ENCODE results near the gene UBB. TPM values are rescaled to one million over a fixed set of nuclear protein-coding genes. Genes with fewer than 3 reads are reported as not detected.
"Not testable (repeated sequence)": the region's sequence is repeated elsewhere in the genome, so short reads cannot be mapped to it uniquely, and the experiment has no call there.

The UBB gene
- polyA plus RNA-seq, 6 donors from 2014 or later: 2,209 to 2,817 (median 2,696) TPM

DNA sequence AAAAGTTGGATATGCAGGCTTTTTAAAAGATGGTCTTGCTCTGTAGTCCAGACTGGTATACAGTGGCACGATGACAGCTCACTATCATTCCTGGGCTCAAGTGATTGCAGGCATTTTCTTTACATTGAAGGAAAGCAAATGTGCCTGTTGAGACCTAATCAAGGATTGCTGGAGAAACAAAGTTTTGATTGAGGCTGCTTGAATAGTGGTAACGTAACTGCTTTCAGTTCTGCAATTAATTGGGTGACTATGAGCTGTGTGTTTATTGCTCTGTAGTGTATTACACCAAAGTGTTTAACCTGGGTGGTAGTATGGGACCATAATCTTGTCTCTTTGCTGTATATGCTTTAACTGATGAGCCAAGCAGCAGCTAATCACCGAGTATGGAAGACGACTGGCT is 2.3 kb downstream of the UBB start:
- Mint-ChIP-seq H3K9me3 (peaks cover 0 to 3% (median 0%) of the 10 kb centered on the region in 7 donors), H3K27me3 (no peaks in the 10 kb centered on the region), H3K4me3 (peak overlapping the region in 6 of 8 donors; percentile 58 to 97 (median 72)), H3K4me1 (peaks cover 39 to 51% (median 49%) of the 10 kb centered on the region in 3 donors), H3K36me3 (peaks cover 7 to 21% of the 10 kb centered on the region in 2 donors), H3K27ac (peak overlapping the region in 3 of 6 donors; percentile 63 to 82 (median 80))
- DNase-seq (no peak), ATAC-seq (ENCODE audit: low read depth in 2 of 2) (no peak)

GRCh38 chr17:16383772-16384287 is 2.9 kb downstream of the UBB start:
- peaks cover 39 to 51% (median 49%) of the 10 kb centered on the region in 3 donors for H3K4me1 Mint-ChIP-seq
- peak overlapping the region in 5 of 6 donors; percentile 27 to 80 (median 49) for H3K27ac Mint-ChIP-seq
- no peaks in the 10 kb centered on the region for H3K27me3 Mint-ChIP-seq
- peaks cover 7 to 21% of the 10 kb centered on the region in 2 donors for H3K36me3 Mint-ChIP-seq
- ATAC-seq (ENCODE audit: low read depth in 2 of 2) (no peak), DNase-seq (no peak)
- H3K9me3 Mint-ChIP-seq: peaks cover 0 to 3% (median 0%) of the 10 kb centered on the region in 7 donors
- H3K4me3 Mint-ChIP-seq: peak overlapping the region in 7 of 8 donors; percentile 57 to 97 (median 67)

DNA sequence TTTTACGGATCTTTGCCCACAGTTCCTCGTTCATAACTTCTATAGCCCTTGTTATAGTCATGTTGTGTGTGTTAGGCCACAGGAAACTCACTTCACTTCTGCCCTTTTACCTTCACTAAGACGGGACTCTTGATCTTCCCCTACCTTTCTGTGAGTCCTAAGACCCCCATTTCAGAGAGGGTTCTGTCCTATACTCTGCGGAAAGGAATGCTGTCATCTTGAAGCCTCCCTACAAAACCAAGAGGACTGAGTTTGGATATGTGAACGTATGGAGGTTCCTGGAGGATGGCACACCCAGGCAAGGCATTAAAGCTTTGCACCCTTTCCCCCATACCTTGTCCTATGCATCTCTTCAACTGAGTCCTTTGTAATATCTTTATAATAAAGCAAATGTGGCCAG is 3.7 kb downstream of the UBB start:
- H3K27ac Mint-ChIP-seq: peak overlapping the region in 4 of 6 donors; percentile 58 to 83 (median 68)
- peak overlapping the region in 5 of 8 donors; percentile 13 to 71 (median 57) for H3K4me3 Mint-ChIP-seq
- no peak for DNase-seq
- peaks cover 7 to 21% of the 10 kb centered on the region in 2 donors for H3K36me3 Mint-ChIP-seq
- H3K9me3 Mint-ChIP-seq: peaks cover 0 to 3% (median 0%) of the 10 kb centered on the region in 7 donors
- ATAC-seq (ENCODE audit: low read depth in 2 of 2): no peak
- no peaks in the 10 kb centered on the region for H3K27me3 Mint-ChIP-seq
- H3K4me1 Mint-ChIP-seq: peaks cover 39 to 51% (median 49%) of the 10 kb centered on the region in 3 donors

- H3K9me3 Mint-ChIP-seq; ATAC-seq (ENCODE audit: low read depth in 2 of 2); DNase-seq; H3K27me3 Mint-ChIP-seq: not testable (repeated sequence)
- peaks cover 30 to 47% (median 41%) of the 10 kb centered on the region in 3 donors for H3K4me1 Mint-ChIP-seq
- peak overlapping the region; percentile 86 to 95 (median 90) for H3K4me3 Mint-ChIP-seq
- peak overlapping the region in 2 of 6 donors; percentile 54 to 93 for H3K27ac Mint-ChIP-seq
- H3K36me3 Mint-ChIP-seq: peaks cover 7 to 14% of the 10 kb centered on the region in 2 donors
These were observed 5.2 kb downstream of the UBB start for GRCh38 chr17:16386126-16386507.

DNA sequence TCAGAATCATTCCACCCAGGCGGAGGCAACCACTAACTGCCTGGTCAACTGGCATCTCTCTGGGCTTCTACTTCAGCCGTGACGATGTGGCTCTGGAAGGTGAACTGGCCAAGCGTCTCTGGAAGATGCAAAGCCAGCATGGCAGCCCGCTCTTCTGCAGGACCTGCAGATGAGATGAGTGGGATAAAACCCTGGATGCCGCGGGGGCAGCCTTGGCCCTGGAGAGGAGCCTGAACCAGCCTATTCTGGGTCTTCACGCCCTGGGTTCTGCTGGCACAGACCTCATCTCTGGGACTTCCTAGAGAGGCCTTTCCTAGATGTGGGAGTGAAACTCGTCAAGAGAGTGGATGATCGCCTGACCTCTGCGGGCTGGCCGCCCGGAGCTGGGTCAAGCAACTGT is 10.6 kb downstream of the UBB start:
- Mint-ChIP-seq H3K9me3 (no peaks in the 10 kb centered on the region), H3K4me3 (no peak overlapping the region), H3K27me3 (no peaks in the 10 kb centered on the region), H3K36me3 (no peaks in the 10 kb centered on the region), H3K27ac (no peak overlapping the region), H3K4me1 (peaks cover 6 to 7% (median 7%) of the 10 kb centered on the region in 3 donors)
- DNase-seq (no peak), ATAC-seq (ENCODE audit: low read depth in 2 of 2) (no peak)

DNA sequence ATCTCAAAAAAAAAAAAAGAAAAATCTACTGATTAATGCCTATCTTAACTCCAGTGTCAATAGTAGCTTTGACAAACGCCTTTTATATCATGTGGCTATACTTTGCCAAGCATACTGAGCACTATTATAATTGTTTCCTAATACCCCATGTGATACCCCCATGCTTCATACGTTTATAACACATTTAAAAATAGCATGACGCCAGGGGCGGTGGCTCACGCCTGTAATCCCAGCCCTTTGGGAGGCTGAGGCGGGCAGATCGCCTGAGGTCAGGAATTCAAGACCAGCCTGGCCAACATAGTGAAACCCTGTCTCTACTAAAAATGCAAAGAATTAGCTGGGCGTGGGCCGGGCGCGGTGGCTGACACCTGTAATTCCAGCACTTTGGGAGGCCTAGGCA is 11.6 kb downstream of the UBB start:
- H3K27ac Mint-ChIP-seq; H3K4me1 Mint-ChIP-seq; ATAC-seq (ENCODE audit: low read depth in 2 of 2); DNase-seq; H3K9me3 Mint-ChIP-seq; H3K27me3 Mint-ChIP-seq; H3K4me3 Mint-ChIP-seq; H3K36me3 Mint-ChIP-seq: not testable (repeated sequence)

- not testable (repeated sequence) for H3K9me3 Mint-ChIP-seq; H3K36me3 Mint-ChIP-seq; DNase-seq; ATAC-seq (ENCODE audit: low read depth in 2 of 2); H3K27ac Mint-ChIP-seq; H3K4me3 Mint-ChIP-seq; H3K4me1 Mint-ChIP-seq
- peaks cover 6 to 13% (median 8%) of the 10 kb centered on the region in 3 donors for H3K27me3 Mint-ChIP-seq
These were observed 15.0 kb downstream of the UBB start for GRCh38 chr17:16395887-16396286.

GRCh38 chr17:16396693-16397092 is 15.8 kb downstream of the UBB start:
- not testable (repeated sequence) for H3K4me3 Mint-ChIP-seq; ATAC-seq (ENCODE audit: low read depth in 2 of 2); H3K4me1 Mint-ChIP-seq; H3K36me3 Mint-ChIP-seq; H3K9me3 Mint-ChIP-seq; DNase-seq
- Mint-ChIP-seq H3K27ac (peak overlapping the region in 3 of 6 donors; percentile 24 to 85 (median 83)), H3K27me3 (peaks cover 6 to 14% (median 8%) of the 10 kb centered on the region in 3 donors)

GRCh38 chr17:16398270-16399267 is 17.7 kb downstream of the UBB start:
- H3K36me3 Mint-ChIP-seq: no peaks in the 10 kb centered on the region
- peak overlapping the region in 2 of 6 donors; percentile 32 to 54 for H3K27ac Mint-ChIP-seq
- H3K27me3 Mint-ChIP-seq: peaks cover 6 to 19% (median 11%) of the 10 kb centered on the region in 3 donors
- H3K9me3 Mint-ChIP-seq: no peaks in the 10 kb centered on the region
- peaks cover 5 to 9% (median 6%) of the 10 kb centered on the region in 3 donors for H3K4me1 Mint-ChIP-seq
- DNase-seq (no peak), ATAC-seq (ENCODE audit: low read depth in 2 of 2) (peak; percentile 60 to 78)
- peak overlapping the region in 2 of 8 donors; percentile 6 to 32 for H3K4me3 Mint-ChIP-seq

GRCh38 chr17:16403847-16404246 is 23.0 kb downstream of the UBB start:
- H3K27me3 Mint-ChIP-seq: peaks cover 11 to 47% (median 25%) of the 10 kb centered on the region in 3 donors

GRCh38 chr17:16406742-16407674 is 26.1 kb downstream of the UBB start:
- Mint-ChIP-seq H3K27me3 (peaks cover 9 to 40% (median 24%) of the 10 kb centered on the region in 3 donors), H3K9me3 (no peaks in the 10 kb centered on the region)
- DNase-seq: no peak

More at GRCh38 chr17:16403847-16404246, 23.0 kb downstream of the UBB start:
- peaks cover 9 to 15% (median 15%) of the 10 kb centered on the region in 3 donors for H3K4me1 Mint-ChIP-seq
- DNase-seq; H3K27ac Mint-ChIP-seq; ATAC-seq (ENCODE audit: low read depth in 2 of 2); H3K36me3 Mint-ChIP-seq; H3K4me3 Mint-ChIP-seq; H3K9me3 Mint-ChIP-seq: not testable (repeated sequence)

DNA sequence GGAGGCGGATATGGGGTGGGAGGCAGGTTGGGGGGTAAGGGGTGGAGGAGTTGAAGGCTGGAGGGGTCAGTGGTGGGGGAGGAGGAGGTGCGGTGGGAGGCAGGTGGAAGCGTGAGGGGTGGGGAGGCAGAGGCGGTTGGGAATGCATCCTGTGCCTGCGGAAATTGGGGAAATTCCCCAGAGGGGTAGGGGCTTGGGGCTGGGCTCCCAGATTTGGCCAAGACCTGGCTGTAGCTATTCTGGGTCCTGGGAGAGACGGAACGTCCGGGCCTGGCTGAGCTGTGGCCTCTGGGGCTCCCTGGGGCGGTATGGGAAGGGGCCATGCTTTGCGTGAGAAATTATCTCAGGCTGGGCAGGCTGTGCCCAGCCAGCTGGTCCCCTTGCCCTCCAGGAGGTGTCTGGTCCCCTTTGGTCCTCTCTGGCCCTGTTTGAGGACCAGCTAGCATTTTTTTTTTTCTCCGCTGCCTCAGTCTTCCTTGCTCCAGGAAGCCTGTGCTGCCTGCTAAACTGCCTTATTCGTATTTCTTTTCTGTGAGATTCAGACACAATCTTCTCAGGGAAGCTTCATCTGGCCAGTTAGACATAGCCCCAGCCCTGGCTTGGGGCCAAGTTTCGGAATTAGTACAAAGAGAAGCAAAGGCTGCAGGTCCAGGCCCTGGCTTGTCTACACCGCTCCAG is 27.2 kb downstream of the UBB start:
- no peaks in the 10 kb centered on the region for H3K36me3 Mint-ChIP-seq
- ATAC-seq (ENCODE audit: low read depth in 2 of 2): peak; percentile 40 to 82
- H3K27me3 Mint-ChIP-seq: peaks cover 8 to 35% (median 24%) of the 10 kb centered on the region in 3 donors
- peak overlapping the region; percentile 27 to 66 (median 49) for H3K4me3 Mint-ChIP-seq
- DNase-seq: no peak
- peak overlapping the region in 2 of 6 donors; percentile 7 to 70 for H3K27ac Mint-ChIP-seq
- H3K4me1 Mint-ChIP-seq: peaks cover 9 to 18% (median 14%) of the 10 kb centered on the region in 3 donors
- H3K9me3 Mint-ChIP-seq: no peaks in the 10 kb centered on the region

More at GRCh38 chr17:16406742-16407674, 26.1 kb downstream of the UBB start:
- H3K36me3 Mint-ChIP-seq: no peaks in the 10 kb centered on the region
- peak overlapping the region in 1 of 6 donors; percentile 82 for H3K27ac Mint-ChIP-seq
- H3K4me3 Mint-ChIP-seq: peak overlapping the region in 7 of 8 donors; percentile 28 to 78 (median 47)
- peak in 1 of 2 donors; percentile 25 for ATAC-seq (ENCODE audit: low read depth in 2 of 2)
- peaks cover 9 to 18% (median 14%) of the 10 kb centered on the region in 3 donors for H3K4me1 Mint-ChIP-seq
